Superior temporal gyrus (tissue), 1 donor: ENCODE measurements around the gene SERINC5.

Experiments
- DNase-seq: peaks from one replicate; pipeline ENCODE4 v3.0.0-alpha.2; 2016; ENCODE audit errors: extremely low spot score

Gene SERINC5

GRCh38 chr5:80068775-80069174 lies 187.1 kb downstream of the SERINC5 start:
- DNase-seq: no peak

GRCh38 chr5:80068246-80068636 lies 187.6 kb downstream of the SERINC5 start:
- DNase-seq: no peak

- DNase-seq: no peak
These were observed 188.2 kb downstream of the SERINC5 start for GRCh38 chr5:80067531-80068245.

- no peak for DNase-seq
These were observed 188.8 kb downstream of the SERINC5 start for GRCh38 chr5:80067016-80067415.

- DNase-seq: no peak
These were observed 191.7 kb downstream of the SERINC5 start for GRCh38 chr5:80064124-80064523.
